IMR-90 (cell line): ENCODE measurements around the gene RABGAP1. TPM values are rescaled to one million over a fixed set of nuclear protein-coding genes. Genes with fewer than 3 reads are reported as not detected.

Experiments
- ATAC-seq: fragments of 200-7000 bp; cut with Tn5 transposase; 2 replicates; pipeline ENCODE4 v1.9.1; 2020; ENCODE audit warnings: low read depth, mild to moderate bottlenecking, moderate library complexity
- BruUV-seq: library from RNA; stranded (reverse); fragments of 400-500 nt; replicated peaks from 2 replicates; lab custom pipeline; 2021; lab: Mats Ljungman, UMichigan
- CTCF ChIA-PET: fragments of 300-600 bp; formaldehyde crosslinking; extraction: SDS; loops from one replicate; lab custom pipeline; 2021; ENCODE audit warnings: antibody characterized with exemption; lab: Yijun Ruan, JAX
- POLR2A ChIA-PET: fragments of 300-600 bp; sonication (Branson Sonifier 250); formaldehyde crosslinking; loops from one replicate; lab custom pipeline; 2022; ENCODE audit warnings: antibody characterized with exemption; ENCODE audit not compliant: unreplicated experiment; lab: Charles Lee
- DNase-seq: peaks from one replicate; pipeline ENCODE4 v3.0.0; 2013
- H2AFZ ChIP-seq: replicated peaks from 2 replicates; pipeline ENCODE3; 2013; ENCODE audit warnings: low read length, mild to moderate bottlenecking; ENCODE audit not compliant: poor library complexity
- H2AK5ac ChIP-seq: 2 replicates; pipeline ENCODE4 v1.6.1; 2013; ENCODE audit warnings: low read depth, low read length, inconsistent platforms
- H2AK9ac ChIP-seq: replicated peaks from 2 replicates; pipeline ENCODE3; 2013; ENCODE audit warnings: mild to moderate bottlenecking, low read depth, low read length, moderate library complexity; ENCODE audit not compliant: poor library complexity
- H2BK120ac ChIP-seq: 2 replicates; pipeline ENCODE4 v1.6.1; 2013; ENCODE audit warnings: low read depth, low read length, inconsistent platforms
- H2BK15ac ChIP-seq: 3 replicates; pipeline ENCODE4 v1.6.1; 2013; ENCODE audit warnings: low read depth, low read length, inconsistent platforms
- H2BK20ac ChIP-seq: 2 replicates; pipeline ENCODE4 v1.6.1; 2013; ENCODE audit warnings: low read depth, mild to moderate bottlenecking, inconsistent platforms, low read length, moderate library complexity
- H2BK5ac ChIP-seq: 2 replicates; pipeline ENCODE4 v1.6.1; 2013; ENCODE audit warnings: mild to moderate bottlenecking, low read depth, low read length, inconsistent platforms; ENCODE audit not compliant: poor library complexity, severe bottlenecking
- H3K14ac ChIP-seq: replicated peaks from 2 replicates; pipeline ENCODE4 v1.6.1; 2013; ENCODE audit warnings: low read depth, low read length, inconsistent platforms
- H3K18ac ChIP-seq: 2 replicates; pipeline ENCODE4 v1.6.1; 2013; ENCODE audit warnings: low read depth, low read length, control low read depth
- H3K23ac ChIP-seq: 2 replicates; pipeline ENCODE4 v1.6.1; 2013; ENCODE audit warnings: low read depth, low read length, inconsistent platforms
- H3K27ac ChIP-seq: 2 replicates; pipeline ENCODE4 v1.5.1; 2013; ENCODE audit warnings: mild to moderate bottlenecking, control low read depth, low read length; ENCODE audit not compliant: insufficient read depth
- H3K27me3 ChIP-seq: 2 replicates; pipeline ENCODE4 v1.6.1; 2013; ENCODE audit warnings: low read length; ENCODE audit not compliant: control insufficient read depth, insufficient read depth
- H3K36me3 ChIP-seq: 2 replicates; pipeline ENCODE4 v1.6.1; 2013; ENCODE audit warnings: low read length, mixed read lengths; ENCODE audit not compliant: control insufficient read depth, insufficient read depth
- H3K4ac ChIP-seq: 2 replicates; pipeline ENCODE4 v1.6.1; 2013; ENCODE audit warnings: low read depth, low read length, inconsistent platforms
- H3K4me1 ChIP-seq: 2 replicates; pipeline ENCODE4 v1.6.1; 2013; ENCODE audit warnings: low read length, mixed read lengths; ENCODE audit not compliant: control insufficient read depth, insufficient read depth
- H3K4me2 ChIP-seq: 2 replicates; pipeline ENCODE4 v1.6.1; 2013; ENCODE audit warnings: low read depth, mild to moderate bottlenecking, control low read depth, low read length, moderate library complexity
- H3K4me3 ChIP-seq: 2 replicates; pipeline ENCODE4 v1.5.1; 2013; ENCODE audit warnings: low read depth, mild to moderate bottlenecking, control low read depth, low read length, moderate library complexity; ENCODE audit not compliant: insufficient read depth
- H3K56ac ChIP-seq: 2 replicates; pipeline ENCODE4 v1.6.1; 2013; ENCODE audit warnings: low read length, inconsistent platforms; ENCODE audit not compliant: insufficient read depth; ENCODE audit errors: extremely low read depth
- H3K79me1 ChIP-seq, 2 experiments: 2 replicates each; pipeline ENCODE4 v1.6.1; 2013; ENCODE audit warnings: low read length in 2 of 2, inconsistent platforms in 1 of 2, low read depth in 1 of 2
- H3K9ac ChIP-seq: 2 replicates; pipeline ENCODE4 v1.6.1; 2013; ENCODE audit warnings: low read depth, low read length, control low read depth
- H3K9me1 ChIP-seq: 2 replicates; pipeline ENCODE4 v1.6.1; 2013; ENCODE audit warnings: low read length, inconsistent platforms; ENCODE audit not compliant: insufficient read depth
- H3K9me3 ChIP-seq: 2 replicates; pipeline ENCODE4 v1.6.1; 2013; ENCODE audit warnings: low read length; ENCODE audit not compliant: control insufficient read depth, insufficient read depth
- H4K20me1 ChIP-seq: 2 replicates; pipeline ENCODE4 v1.6.1; 2013; ENCODE audit warnings: low read length, inconsistent platforms; ENCODE audit not compliant: insufficient read depth
- H4K5ac ChIP-seq: 2 replicates; pipeline ENCODE4 v1.6.1; 2013; ENCODE audit warnings: mild to moderate bottlenecking, low read depth, low read length, control low read depth
- H4K8ac ChIP-seq, 2 experiments: 2 replicates each; pipeline ENCODE4 v1.6.1; 2013; ENCODE audit warnings: low read depth in 2 of 2, low read length in 2 of 2, control low read depth in 1 of 2, inconsistent platforms in 1 of 2
- H4K91ac ChIP-seq: 2 replicates; pipeline ENCODE4 v1.6.1; 2013; ENCODE audit warnings: low read depth, low read length, inconsistent platforms; ENCODE audit not compliant: insufficient read depth
- BHLHE40 ChIP-seq: fragments of 150-350 bp; IDR thresholded peaks from 2 replicates; pipeline ENCODE4 v1.6.1; 2016; ENCODE audit warnings: mild to moderate bottlenecking, low read depth, low read length
- CEBPB ChIP-seq: IDR thresholded peaks from 2 replicates; pipeline ENCODE4 v1.6.1; 2012; ENCODE audit warnings: low read depth, low read length, improper control_type of control experiment
- CHD1 ChIP-seq: IDR thresholded peaks from 2 replicates; pipeline ENCODE4 v1.6.1; 2012; ENCODE audit warnings: low read depth, low read length, improper control_type of control experiment
- CTCF ChIP-seq: conservative IDR thresholded peaks from 2 replicates; pipeline ENCODE4 v1.5.1; 2012; ENCODE audit warnings: mild to moderate bottlenecking, low read depth, low read length, improper control_type of control experiment
- ELK1 ChIP-seq: fragments of 150-350 bp; IDR thresholded peaks from 2 replicates; pipeline ENCODE4 v1.6.1; 2016; ENCODE audit warnings: low read depth, mild to moderate bottlenecking, low read length, moderate library complexity, borderline replicate concordance
- FOS ChIP-seq: fragments of 150-350 bp; IDR thresholded peaks from 2 replicates; pipeline ENCODE4 v1.6.1; 2016; ENCODE audit warnings: low read depth, low read length
- MAFK ChIP-seq: IDR thresholded peaks from 2 replicates; pipeline ENCODE4 v1.6.1; 2012; ENCODE audit warnings: low read depth, low read length, improper control_type of control experiment
- MAZ ChIP-seq: IDR thresholded peaks from 2 replicates; pipeline ENCODE4 v1.6.1; 2012; ENCODE audit warnings: low read depth, mild to moderate bottlenecking, low read length, improper control_type of control experiment, moderate library complexity, borderline replicate concordance
- MXI1 ChIP-seq: IDR thresholded peaks from 2 replicates; pipeline ENCODE4 v1.6.1; 2012; ENCODE audit warnings: low read depth, mild to moderate bottlenecking, low read length, moderate library complexity, borderline replicate concordance
- NFE2L2 ChIP-seq: fragments of 150-350 bp; IDR thresholded peaks from 2 replicates; pipeline ENCODE4 v1.6.1; 2016; ENCODE audit warnings: low read depth, mild to moderate bottlenecking, low read length
- POLR2A ChIP-seq: IDR thresholded peaks from 2 replicates; pipeline ENCODE4 v1.6.1; 2012; ENCODE audit warnings: mild to moderate bottlenecking, low read depth, low read length
- RAD21 ChIP-seq: IDR thresholded peaks from 2 replicates; pipeline ENCODE4 v1.6.1; 2012; ENCODE audit warnings: low read length, improper control_type of control experiment
- RCOR1 ChIP-seq: IDR thresholded peaks from 2 replicates; pipeline ENCODE4 v1.6.1; 2012; ENCODE audit warnings: mild to moderate bottlenecking, low read length, improper control_type of control experiment; ENCODE audit not compliant: insufficient replicate concordance
- RFX5 ChIP-seq: IDR thresholded peaks from 2 replicates; pipeline ENCODE4 v1.8.0; 2012; ENCODE audit warnings: low read depth, mild to moderate bottlenecking, low read length, moderate library complexity
- SMC3 ChIP-seq: fragments of 150-350 bp; IDR thresholded peaks from 2 replicates; pipeline ENCODE4 v1.6.1; 2016; ENCODE audit warnings: low read depth, mild to moderate bottlenecking, antibody characterized with exemption, low read length, moderate library complexity
- USF2 ChIP-seq: fragments of 150-350 bp; IDR thresholded peaks from 2 replicates; pipeline ENCODE4 v1.6.1; 2017; ENCODE audit warnings: mild to moderate bottlenecking, antibody characterized with exemption, low read length, low read depth
- WGBS, 2 experiments: methylation state at CpG; one replicate each; pipeline versions ENCODE4 v1.1.5 to v1.1.7; 2013; ENCODE audit warnings: missing lambda C conversion rate in 2 of 2; ENCODE audit not compliant: insufficient read length in 1 of 2; ENCODE audit errors: extremely low coverage in 2 of 2; 5-methylcytosine and 5-hydroxymethylcytosine counted together
- dilution Hi-C: fragments of 300-500 bp; cut with HindIII; formaldehyde crosslinking; loops from one replicate; pipeline ENCODE4 v1.14.3; 2018; ENCODE audit warnings: low sequenced_read_pairs; ENCODE audit not compliant: unreplicated experiment
- in situ Hi-C: fragments of 300-500 bp; cut with MboI; formaldehyde crosslinking; loops from 3 replicates; pipeline ENCODE4 v1.14.3; 2019; ENCODE audit warnings: low sequenced_read_pairs, inconsistent platforms, mixed read lengths
- intact Hi-C: fragments of 100-400 bp; cut with micrococcal nuclease; formaldehyde crosslinking; loops from 2 replicates; pipeline ENCODE4 v1.10.0; 2022
- polyA plus RNA-seq, 3 experiments: library from polyadenylated mRNA; depleted of rRNA; stranded (reverse); fragments of >200 nt; gene quantifications; 2 replicates each; pipeline ENCODE4 v1.2.3, GENCODE V29; 2012; ENCODE audit warnings: low replicate concordance in 1 of 3
- total RNA-seq: library from RNA; depleted of rRNA; stranded (reverse); fragments of >200 nt; gene quantifications from 2 replicates; pipeline ENCODE4 v1.2.3, GENCODE V29; 2012

RABGAP1 gene
- total and polyA plus RNA-seq, 2 of the 4 experiments (the other 2 are of a cell fraction): 20.0 to 53.9 TPM

DNA sequence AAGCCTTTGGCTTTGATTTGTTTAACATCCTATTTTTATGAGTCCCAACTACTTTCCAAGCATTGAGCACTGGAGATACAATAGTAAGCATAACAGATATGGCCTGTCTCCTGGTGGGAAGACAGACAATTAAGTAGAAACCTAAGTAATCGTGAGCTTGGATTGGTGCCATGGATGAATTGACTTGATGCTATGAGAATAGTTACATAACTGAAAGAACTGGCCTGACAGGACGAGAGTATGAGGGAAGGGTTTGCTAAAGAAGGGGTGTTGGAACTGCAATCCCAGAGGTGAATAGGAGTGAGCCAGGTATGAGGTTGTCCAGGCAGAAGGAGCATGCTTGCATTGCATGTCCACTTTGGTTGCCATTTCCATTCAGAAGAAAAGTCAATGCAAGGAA is 145.1 kb downstream of the RABGAP1 start:
- Histone ChIP-seq H2BK20ac (no peak overlapping the region), H3K18ac (no peak overlapping the region), H3K4ac (no peak overlapping the region), H3K14ac (no peak overlapping the region), H3K4me3 (no peak overlapping the region), H3K27me3 (no peaks in the 10 kb centered on the region), H2AK9ac (no peak overlapping the region), H2BK15ac (no peak overlapping the region), H3K79me1 (peaks cover 0 to 4% of the 10 kb centered on the region in 2 experiments; a peak in 2 of 4 replicates), H2AK5ac (no peak overlapping the region), H2BK120ac (no peak overlapping the region), H3K9me1 (peaks cover 8% of the 10 kb centered on the region; the same call in 1 of the 2 replicates), H3K56ac (no peak overlapping the region), H3K9ac (no peak overlapping the region), H3K27ac (no peak overlapping the region), H3K4me1 (peaks cover 3% of the 10 kb centered on the region), H3K36me3 (peaks cover 18% of the 10 kb centered on the region), H3K23ac (no peak overlapping the region), H4K20me1 (no peaks in the 10 kb centered on the region), H3K4me2 (no peak overlapping the region), H3K9me3 (no peaks in the 10 kb centered on the region), H2BK5ac (no peak overlapping the region), H4K5ac (no peak overlapping the region), H2AFZ (no peak overlapping the region), H4K8ac (no peak overlapping the region), H4K91ac (no peak overlapping the region)
- ChIA-PET CTCF (no interaction called here), POLR2A (no interaction called here)
- dilution Hi-C loops (no loop called here), intact Hi-C loops (no loop called here), in situ Hi-C loops (no loop called here)
- no TSS peak for BruUV-seq
- TF ChIP-seq MAFK (no peak), SMC3 (no peak), ELK1 (no peak), USF2 (no peak), RFX5 (no peak), NFE2L2 (no peak), FOS (no peak), POLR2A (no peak), BHLHE40 (no peak), CEBPB (no peak), CHD1 (no peak), RAD21 (no peak), MAZ (no peak), CTCF (no peak), RCOR1 (no peak), MXI1 (no peak)
- no peak for ATAC-seq
- DNase-seq: no peak
- 33% methylated on average over 1 of the region's 2 CpGs; no CpG with 5 or more reads in 1 of the 2 experiments for WGBS, 2 experiments
